OCI-M2 (cell line): Measurements from ENCODE around the gene CNDP2.
"Not testable (repeated sequence)": the region's sequence is repeated elsewhere in the genome, so short reads cannot be mapped to it uniquely, and the experiment has no call there.

ENCODE experiments used
- DNase-seq: peaks from one replicate; lab custom pipeline; 2025; ENCODE audit not compliant: unreplicated experiment; lab: John Stamatoyannopoulos, UW

The CNDP2 gene

GRCh38 chr18:74565164-74565563 lies 69.0 kb downstream of the CNDP2 start:
- not testable (repeated sequence) for DNase-seq

- not testable (repeated sequence) for DNase-seq
These were observed 69.8 kb downstream of the CNDP2 start for GRCh38 chr18:74565993-74566392.

- DNase-seq: no peak
These were observed 71.7 kb downstream of the CNDP2 start for GRCh38 chr18:74567822-74568221.

GRCh38 chr18:74569401-74569800 lies 73.2 kb downstream of the CNDP2 start:
- no peak for DNase-seq

- no peak for DNase-seq
These were observed 74.1 kb downstream of the CNDP2 start for GRCh38 chr18:74570266-74570665.

GRCh38 chr18:74571895-74572680 lies 75.9 kb downstream of the CNDP2 start:
- no peak for DNase-seq

- no peak for DNase-seq
These were observed 76.9 kb downstream of the CNDP2 start for GRCh38 chr18:74573053-74573452.
